ENCODE results near the gene PTX4. TPM values are rescaled to one million over a fixed set of nuclear protein-coding genes. Genes with fewer than 3 reads are reported as not detected.
A peak's percentile ranks its signal among the peaks of the same experiment; 100 is the strongest.

PTX4 gene
- total and polyA plus RNA-seq, 9 of the 15 experiments (the other 6 are each of a cell fraction or from before 2014, with no cell fraction given), result 0.11 TPM; not detected in 8

- H3K9me3 ChIP-seq (replicated peaks; ENCODE audit: control insufficient read depth, insufficient read depth, low read depth, low read length), result no peaks in the 10 kb centered on the region
- FAIRE-seq, result no peak
- TF ChIP-seq PHF20 (IDR thresholded peaks at IDR 0.05; ENCODE audit: partially characterized antibody) (no peak), RBFOX2 (IDR thresholded peaks at IDR 0.05; ENCODE audit: low read depth, low read length) (peak; percentile 33; the same call in 1 of the 2 replicates), POLR2G (IDR thresholded peaks at IDR 0.05; ENCODE audit: low read depth, low read length) (peak; percentile 58)
- CTCF ChIA-PET (ENCODE audit: low intra/inter-chr PET ratio), result no interaction called here
- DNase-seq (ENCODE audit: extremely low read depth in 1 of 4, low spot score in 3 of 4), result no peak
- peaks cover 7% of the 10 kb centered on the region; the same call in 1 of the 2 replicates for H4K20me1 ChIP-seq (replicated peaks; ENCODE audit: control insufficient read depth, insufficient read depth, low read length)
- intact Hi-C loops (cut with micrococcal nuclease), result no loop called here
- no peak for ATAC-seq
- peaks cover 16 to 60% of the 10 kb centered on the region in 2 experiments; a peak in 3 of 5 replicates for H3K4me1 ChIP-seq (replicated peaks in 1 of 2; ENCODE audit: control insufficient read depth in 2 of 2, insufficient read depth in 2 of 2, low read length in 2 of 2)
- no peak overlapping the region for H3K27ac ChIP-seq (ENCODE audit: extremely low read depth, low read depth, low read length)
- no peak overlapping the region for H3K4me2 ChIP-seq (ENCODE audit: insufficient read depth, low read length)
- no peaks in the 10 kb centered on the region for H3K9me1 ChIP-seq (ENCODE audit: control insufficient read depth, insufficient read depth, low read length)
- POLR2A ChIA-PET, result no interaction called here
- peak overlapping the region in 1 of 2 experiments; percentile 10; a peak in 1 of 4 replicates for H3K9ac ChIP-seq (ENCODE audit: insufficient read depth in 1 of 2, low read depth in 2 of 2, low read length in 2 of 2)
- H3K79me2 ChIP-seq (ENCODE audit: control insufficient read depth, insufficient read depth, low read length), result peaks cover 32% of the 10 kb centered on the region
- H3K36me3 ChIP-seq (ENCODE audit: control insufficient read depth, insufficient read depth, low read length), result peaks cover 78% of the 10 kb centered on the region; the same call in 2 of the 3 replicates
- no peak overlapping the region for H2AFZ ChIP-seq (ENCODE audit: low read depth, low read length)
- in situ Hi-C loops (cut with MboI), result no loop called here
- H3K4me3 ChIP-seq, result no peak overlapping the region
- no TSS peak for BruUV-seq (replicated peaks)
- 93% methylated on average over 14 of the region's 21 CpGs for WGBS (ENCODE audit: insufficient coverage, low coverage, missing lambda C conversion rate)
- no peaks in the 10 kb centered on the region for H3K27me3 ChIP-seq (ENCODE audit: control insufficient read depth in 2 of 2, insufficient read depth in 2 of 2, low read length in 2 of 2)
These were observed 8.4 kb upstream of the PTX4 start for GRCh38 chr16:1497014-1497598.

- peak in 1 of 4 experiments; percentile 8 for DNase-seq (ENCODE audit: extremely low read depth in 1 of 4, low spot score in 3 of 4)
- Histone ChIP-seq H3K79me2 (ENCODE audit: control insufficient read depth, insufficient read depth, low read length) (peaks cover 32% of the 10 kb centered on the region), H3K4me2 (ENCODE audit: insufficient read depth, low read length) (no peak overlapping the region), H3K27ac (ENCODE audit: extremely low read depth, low read depth, low read length) (no peak overlapping the region), H4K20me1 (replicated peaks; ENCODE audit: control insufficient read depth, insufficient read depth, low read length) (peaks cover 7% of the 10 kb centered on the region; the same call in 1 of the 2 replicates), H3K4me1 (replicated peaks in 1 of 2; ENCODE audit: control insufficient read depth in 2 of 2, insufficient read depth in 2 of 2, low read length in 2 of 2) (peaks cover 16 to 56% of the 10 kb centered on the region in 2 experiments; a peak in 3 of 5 replicates), H3K4me3 (no peak overlapping the region), H3K9ac (ENCODE audit: insufficient read depth in 1 of 2, low read depth in 2 of 2, low read length in 2 of 2) (peak overlapping the region in 1 of 2 experiments; percentile 10; a peak in 2 of 4 replicates), H3K27me3 (ENCODE audit: control insufficient read depth in 2 of 2, insufficient read depth in 2 of 2, low read length in 2 of 2) (no peaks in the 10 kb centered on the region), H2AFZ (ENCODE audit: low read depth, low read length) (no peak overlapping the region), H3K9me3 (replicated peaks; ENCODE audit: control insufficient read depth, insufficient read depth, low read depth, low read length) (no peaks in the 10 kb centered on the region), H3K36me3 (ENCODE audit: control insufficient read depth, insufficient read depth, low read length) (peaks cover 72% of the 10 kb centered on the region; the same call in 2 of the 3 replicates), H3K9me1 (ENCODE audit: control insufficient read depth, insufficient read depth, low read length) (no peaks in the 10 kb centered on the region)
- in situ Hi-C loops (cut with MboI), result no loop called here
- TF ChIP-seq ZNF354B (CRISPR knock-in tag; IDR thresholded peaks at IDR 0.05) (no peak), POLR2G (IDR thresholded peaks at IDR 0.05; ENCODE audit: low read depth, low read length) (0 out of 2 replicates have a peak, but pooled peaks have one; percentile 2), BRD4 (IDR thresholded peaks at IDR 0.05) (no peak)
- no peak for ATAC-seq
- no peak for FAIRE-seq
- WGBS (ENCODE audit: insufficient coverage, low coverage, missing lambda C conversion rate), result 96% methylated on average over 16 of the region's 25 CpGs
- CTCF ChIA-PET (ENCODE audit: low intra/inter-chr PET ratio), result no interaction called here
- POLR2A ChIA-PET, result interaction anchor here (0.6 kb wide), 1 partner anchor 468 kb away, joined by 3 read pairs; the partner anchor contains the start of gene RPS2
- BruUV-seq (replicated peaks), result no TSS peak
- intact Hi-C loops (cut with micrococcal nuclease), result no loop called here
These were observed 7.7 kb upstream of the PTX4 start for GRCh38 chr16:1496464-1496863.
